HAP-1 (cell line): Measurements from ENCODE around the gene LAMP5.
A peak's percentile ranks its signal among the peaks of the same experiment; 100 is the strongest.

Experiments
- DNase-seq, 2 experiments: peaks; one replicate each; pipeline ENCODE4 v3.0.0-alpha.2; 2016 to 2020; ENCODE audit warnings: low spot score in 2 of 2
- H3K27me3 ChIP-seq: fragments of 250-450 bp; sonication (Bioruptor Pico); 2 replicates; pipeline ENCODE4 v1.5.1; 2020; ENCODE audit warnings: low read depth, mild to moderate bottlenecking, moderate library complexity
- H3K36me3 ChIP-seq: fragments of 250-450 bp; sonication (Bioruptor Pico); replicated peaks from 2 replicates; pipeline ENCODE4 v1.5.1; 2020; ENCODE audit warnings: mild to moderate bottlenecking
- H3K4me1 ChIP-seq: fragments of 250-450 bp; sonication (Bioruptor Pico); 2 replicates; pipeline ENCODE4 v1.5.1; 2020; ENCODE audit warnings: mild to moderate bottlenecking
- H3K4me3 ChIP-seq: fragments of 250-450 bp; sonication (Bioruptor Pico); 2 replicates; pipeline ENCODE4 v1.5.1; 2020; ENCODE audit warnings: mild to moderate bottlenecking, moderate library complexity
- H3K9me3 ChIP-seq: fragments of 250-450 bp; sonication (Bioruptor Pico); 2 replicates; pipeline ENCODE4 v1.5.1; 2020; ENCODE audit warnings: mild to moderate bottlenecking, moderate library complexity
- in situ Hi-C: fragments of 300-500 bp; cut with MboI; formaldehyde crosslinking; loops from 3 replicates; pipeline ENCODE4 v1.14.3; 2020; ENCODE audit warnings: low sequenced_read_pairs, inconsistent platforms, mixed read lengths

LAMP5 gene

DNA sequence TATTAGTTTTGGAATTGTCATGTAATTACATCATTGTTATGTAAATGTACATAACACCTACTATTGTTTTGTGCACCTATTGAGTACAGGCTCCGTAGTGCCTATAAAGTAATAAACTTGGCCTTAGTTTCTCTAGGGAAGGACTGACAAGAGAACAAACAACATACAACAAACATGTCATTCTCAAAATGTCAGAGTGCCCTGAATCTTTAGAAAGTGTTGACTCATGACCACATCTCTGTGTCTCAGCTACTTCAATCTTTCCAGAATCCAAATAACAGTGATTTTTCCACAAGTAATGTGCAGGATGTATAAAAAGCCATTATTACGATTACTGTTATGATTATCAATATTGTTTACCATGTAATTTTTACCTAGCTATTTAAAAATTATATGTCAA is 17.2 kb downstream of the LAMP5 start:
- Histone ChIP-seq H3K27me3 (no peaks in the 10 kb centered on the region), H3K4me3 (no peak overlapping the region), H3K36me3 (no peaks in the 10 kb centered on the region), H3K9me3 (no peaks in the 10 kb centered on the region), H3K4me1 (peaks cover 12% of the 10 kb centered on the region)
- peak in 1 of 2 experiments; percentile 53 for DNase-seq
- in situ Hi-C loops = no loop called here

DNA sequence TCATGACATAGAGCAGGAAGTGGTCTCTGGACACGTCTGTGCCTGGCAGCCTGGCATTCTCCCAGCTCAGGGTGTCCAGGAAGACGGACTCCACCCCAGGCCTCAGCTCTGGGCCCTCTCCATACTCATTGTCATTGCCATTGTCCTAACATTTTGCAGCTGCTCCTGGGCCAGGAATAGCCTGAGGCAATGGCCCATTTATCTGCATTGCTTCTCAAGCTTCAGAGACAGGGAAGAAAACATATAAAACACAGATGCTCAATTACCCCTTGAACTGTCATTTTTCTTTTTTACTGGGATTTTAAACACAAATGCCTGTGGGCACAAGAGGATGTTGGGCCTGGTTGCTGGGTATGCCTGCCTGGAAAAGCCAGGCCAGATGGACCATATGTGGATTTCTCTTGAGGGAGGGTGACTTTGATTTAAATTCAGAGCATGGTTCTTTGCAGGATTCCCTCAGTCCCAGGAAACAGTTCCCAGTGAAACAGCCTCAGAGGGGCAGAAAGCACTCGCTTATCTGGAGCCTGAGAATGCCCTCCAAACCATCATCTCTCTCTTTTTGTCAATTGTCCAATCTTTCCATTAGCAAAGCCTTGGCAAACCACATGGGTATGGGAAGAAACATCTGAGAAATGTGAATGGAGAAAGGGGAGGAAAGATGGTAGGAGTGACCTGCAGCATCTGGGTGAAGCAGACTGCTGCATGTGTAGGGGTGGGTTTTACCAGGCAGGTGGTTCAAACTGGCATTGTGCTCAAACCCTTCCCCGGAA is 17.9 kb downstream of the LAMP5 start:
- Histone ChIP-seq H3K9me3 (no peaks in the 10 kb centered on the region), H3K36me3 (no peaks in the 10 kb centered on the region), H3K4me3 (no peak overlapping the region), H3K27me3 (no peaks in the 10 kb centered on the region), H3K4me1 (peaks cover 12% of the 10 kb centered on the region)
- in situ Hi-C loops = no loop called here
- DNase-seq = peak; percentile 55 to 74

DNA sequence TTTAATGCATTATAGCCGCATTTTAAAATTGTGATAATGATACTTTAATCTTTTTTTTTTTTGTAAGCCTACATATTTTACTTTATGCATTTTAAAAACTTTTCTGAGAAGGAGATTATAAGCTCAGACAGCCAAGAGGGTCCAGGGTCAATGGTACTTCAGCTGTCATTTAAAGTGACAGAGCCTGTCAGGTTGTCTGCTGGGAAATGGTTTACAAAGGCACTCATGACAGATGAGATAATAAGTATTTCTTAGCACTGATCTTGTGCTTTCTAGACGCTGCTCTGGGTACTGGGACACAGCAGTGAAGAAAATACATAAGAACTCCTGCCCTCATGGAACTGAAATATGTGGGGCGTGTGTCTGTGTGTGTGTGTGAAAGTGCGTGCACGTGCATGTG is 19.6 kb downstream of the LAMP5 start:
- DNase-seq = no peak
- H3K4me3 ChIP-seq = no peak overlapping the region
- in situ Hi-C loops = no loop called here
- H3K36me3 ChIP-seq = no peaks in the 10 kb centered on the region
- no peaks in the 10 kb centered on the region for H3K27me3 ChIP-seq
- H3K9me3 ChIP-seq = no peaks in the 10 kb centered on the region
- H3K4me1 ChIP-seq = peaks cover 12% of the 10 kb centered on the region

DNA sequence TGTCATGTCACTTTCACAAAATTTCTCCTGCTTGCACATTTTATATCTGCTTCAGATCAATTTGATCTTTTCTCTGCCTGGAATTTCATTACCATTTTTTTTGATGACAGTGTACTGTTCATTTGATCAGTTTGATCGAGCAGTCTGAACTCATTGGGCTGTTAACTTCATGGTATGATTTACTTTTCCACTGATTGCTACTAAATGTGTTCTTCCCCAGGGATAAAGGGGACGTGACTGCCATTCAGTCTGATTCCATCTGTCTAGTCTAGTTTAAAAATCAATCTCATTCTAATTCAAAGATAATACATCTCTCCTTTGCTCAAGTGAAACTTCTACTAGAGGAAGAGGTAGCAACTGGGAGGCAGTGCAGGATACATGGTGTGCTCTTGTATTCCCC is 21.1 kb downstream of the LAMP5 start:
- in situ Hi-C loops = no loop called here
- DNase-seq = no peak
- H3K4me1 ChIP-seq = peaks cover 12% of the 10 kb centered on the region
- H3K27me3 ChIP-seq = no peaks in the 10 kb centered on the region
- no peaks in the 10 kb centered on the region for H3K9me3 ChIP-seq
- no peak overlapping the region for H3K4me3 ChIP-seq
- H3K36me3 ChIP-seq = no peaks in the 10 kb centered on the region

DNA sequence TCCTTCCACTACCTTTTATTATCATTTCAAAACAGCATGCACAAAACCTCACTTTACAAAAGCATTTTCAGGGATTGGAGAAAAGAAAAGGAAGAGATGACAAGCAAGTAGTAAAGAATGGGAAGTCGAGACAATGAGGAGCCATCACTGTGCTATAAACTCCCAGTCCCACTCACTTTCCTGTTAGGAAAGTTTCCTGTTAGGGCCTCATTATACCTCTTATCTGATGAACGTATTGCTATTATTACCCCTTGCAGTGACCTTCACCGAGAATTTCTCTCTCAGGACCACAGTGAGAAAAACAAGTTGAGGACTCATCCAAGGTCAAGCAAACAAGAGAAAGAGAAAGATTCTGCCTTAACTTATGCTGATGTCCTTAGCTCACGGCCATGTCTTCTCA is 28.8 kb downstream of the LAMP5 start:
- no peaks in the 10 kb centered on the region for H3K9me3 ChIP-seq
- DNase-seq = no peak
- peaks cover 3% of the 10 kb centered on the region; the same call in 1 of the 2 replicates for H3K27me3 ChIP-seq
- H3K4me3 ChIP-seq = no peak overlapping the region
- no peaks in the 10 kb centered on the region for H3K36me3 ChIP-seq
- in situ Hi-C loops = no loop called here
- H3K4me1 ChIP-seq = no peaks in the 10 kb centered on the region

DNA sequence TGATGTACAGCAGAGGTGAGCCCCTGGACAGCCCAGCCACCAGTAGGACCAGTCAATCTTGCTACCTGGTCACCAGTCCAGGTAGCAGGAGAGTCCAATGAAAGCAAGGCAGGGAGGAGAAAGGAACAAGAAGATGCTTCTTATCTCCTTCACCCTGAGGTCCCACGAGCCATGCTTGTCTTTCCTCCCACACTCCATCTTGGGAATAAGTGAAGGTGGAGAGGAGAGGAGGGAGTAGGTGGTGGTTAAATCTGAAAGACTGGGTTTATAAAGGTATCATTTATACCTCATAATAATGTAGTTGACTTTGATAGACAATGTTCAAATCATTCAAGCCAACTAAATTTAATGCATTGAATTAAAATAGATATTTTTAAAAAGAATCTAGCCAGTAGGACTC is 35.9 kb downstream of the LAMP5 start:
- Histone ChIP-seq H3K27me3 (peaks cover 3% of the 10 kb centered on the region; the same call in 1 of the 2 replicates), H3K36me3 (no peaks in the 10 kb centered on the region), H3K4me1 (no peaks in the 10 kb centered on the region), H3K4me3 (no peak overlapping the region), H3K9me3 (no peaks in the 10 kb centered on the region)
- in situ Hi-C loops = no loop called here
- DNase-seq = no peak

DNA sequence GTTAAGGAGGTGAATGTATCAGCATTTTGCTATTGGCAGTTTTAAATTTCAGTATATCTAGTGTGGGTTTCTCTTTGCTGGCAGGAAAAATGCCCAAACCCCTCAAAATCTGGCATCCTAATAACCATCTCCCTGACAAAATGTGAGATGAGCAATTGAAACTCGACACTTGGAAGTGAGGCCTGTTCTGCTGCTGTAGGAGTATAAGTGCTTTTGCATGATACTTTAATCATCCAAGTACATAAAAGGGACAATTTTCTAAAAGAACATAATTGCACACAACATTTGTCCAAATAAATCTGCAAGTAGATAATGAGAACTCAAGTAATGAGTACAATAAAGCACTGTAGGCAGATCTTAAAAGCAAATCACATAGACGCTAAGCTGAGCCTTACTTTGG is 36.5 kb downstream of the LAMP5 start:
- Histone ChIP-seq H3K4me3 (no peak overlapping the region), H3K27me3 (peaks cover 3% of the 10 kb centered on the region; the same call in 1 of the 2 replicates), H3K4me1 (no peaks in the 10 kb centered on the region), H3K36me3 (no peaks in the 10 kb centered on the region), H3K9me3 (no peaks in the 10 kb centered on the region)
- no peak for DNase-seq
- in situ Hi-C loops = no loop called here

DNA sequence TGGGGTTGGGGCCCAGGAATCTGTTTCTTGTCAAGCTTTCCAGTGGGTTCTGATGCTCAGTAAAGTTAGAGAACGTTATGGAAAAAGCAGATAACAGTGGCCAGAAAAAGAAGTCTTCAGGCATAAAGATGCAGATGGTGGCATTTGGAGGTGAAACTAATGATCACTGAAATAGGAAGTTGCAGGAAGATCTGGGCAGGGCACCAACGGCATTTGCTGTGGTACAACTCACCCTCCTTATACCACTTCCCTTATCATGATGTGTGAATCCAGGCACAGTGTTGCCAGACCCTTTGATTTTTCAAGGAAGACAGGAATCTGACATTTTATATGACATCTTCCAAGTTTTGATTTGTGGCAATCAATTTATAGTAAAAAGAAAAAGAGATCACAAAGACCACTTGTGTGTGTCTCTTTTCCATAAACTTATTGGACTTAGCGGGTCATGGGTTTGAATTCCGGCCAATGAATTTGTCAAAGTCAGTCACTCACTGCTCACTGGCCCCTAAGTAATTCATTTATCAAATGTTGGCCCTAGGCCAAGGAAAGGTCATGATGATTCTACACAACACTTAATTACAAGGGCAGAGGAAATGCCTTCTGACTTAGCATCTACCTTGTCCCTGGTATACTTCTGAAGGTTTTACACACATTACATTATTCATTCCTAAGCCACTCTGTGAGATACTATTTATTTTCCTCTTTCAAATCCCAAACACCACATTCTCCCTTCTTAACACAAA is 37.6 kb downstream of the LAMP5 start:
- DNase-seq = no peak
- Histone ChIP-seq H3K4me1 (no peaks in the 10 kb centered on the region), H3K9me3 (no peaks in the 10 kb centered on the region), H3K27me3 (0 out of 2 replicates have a peak, but pooled peaks cover 2% of the 10 kb centered on the region), H3K36me3 (no peaks in the 10 kb centered on the region), H3K4me3 (no peak overlapping the region)
- in situ Hi-C loops = no loop called here

DNA sequence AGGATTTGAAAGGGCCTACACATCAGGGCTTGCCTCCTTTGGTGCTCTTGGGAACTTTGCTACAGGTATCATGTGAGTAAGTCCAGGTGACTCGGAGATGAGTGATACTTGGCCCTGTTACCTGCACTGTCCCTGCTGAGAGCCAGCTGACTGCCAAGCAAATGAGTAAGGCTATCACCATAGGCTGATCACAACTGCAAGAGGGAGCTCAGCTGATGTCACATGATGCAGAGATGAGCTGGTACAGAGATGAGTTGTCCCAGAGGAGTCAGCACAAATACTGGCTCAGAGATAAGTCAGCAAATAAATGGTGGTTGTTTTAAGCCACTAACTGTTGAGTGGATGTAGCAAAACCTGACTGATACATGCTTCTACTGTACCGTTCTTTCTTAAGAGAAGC is 41.4 kb downstream of the LAMP5 start:
- no peaks in the 10 kb centered on the region for H3K4me1 ChIP-seq
- H3K36me3 ChIP-seq = no peaks in the 10 kb centered on the region
- 0 out of 2 replicates have a peak, but pooled peaks cover 12% of the 10 kb centered on the region for H3K27me3 ChIP-seq
- no peaks in the 10 kb centered on the region for H3K9me3 ChIP-seq
- DNase-seq = no peak
- H3K4me3 ChIP-seq = no peak overlapping the region
- in situ Hi-C loops = no loop called here

DNA sequence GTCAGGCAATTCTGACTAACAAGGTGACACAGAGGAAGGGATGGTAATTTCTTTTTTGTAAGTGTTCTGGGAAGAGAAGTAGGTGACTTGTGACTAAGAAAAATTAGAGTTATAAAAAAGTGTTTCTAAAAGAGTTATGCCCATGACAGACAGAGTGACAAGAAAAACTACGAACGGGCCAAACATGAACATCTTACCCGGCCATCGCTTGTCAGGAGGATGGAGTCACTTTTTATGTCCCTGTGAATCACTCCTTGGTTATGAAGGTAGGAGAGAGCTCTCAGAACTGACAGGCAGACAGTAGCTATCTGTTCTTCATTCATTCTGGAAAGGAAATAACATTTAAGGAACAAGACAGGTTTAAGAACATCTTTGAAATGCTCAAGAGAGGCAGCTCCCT is 43.0 kb downstream of the LAMP5 start:
- Histone ChIP-seq H3K4me1 (no peaks in the 10 kb centered on the region), H3K4me3 (no peak overlapping the region), H3K27me3 (peaks cover 19% of the 10 kb centered on the region), H3K9me3 (no peaks in the 10 kb centered on the region), H3K36me3 (no peaks in the 10 kb centered on the region)
- DNase-seq = no peak
- in situ Hi-C loops = no loop called here

DNA sequence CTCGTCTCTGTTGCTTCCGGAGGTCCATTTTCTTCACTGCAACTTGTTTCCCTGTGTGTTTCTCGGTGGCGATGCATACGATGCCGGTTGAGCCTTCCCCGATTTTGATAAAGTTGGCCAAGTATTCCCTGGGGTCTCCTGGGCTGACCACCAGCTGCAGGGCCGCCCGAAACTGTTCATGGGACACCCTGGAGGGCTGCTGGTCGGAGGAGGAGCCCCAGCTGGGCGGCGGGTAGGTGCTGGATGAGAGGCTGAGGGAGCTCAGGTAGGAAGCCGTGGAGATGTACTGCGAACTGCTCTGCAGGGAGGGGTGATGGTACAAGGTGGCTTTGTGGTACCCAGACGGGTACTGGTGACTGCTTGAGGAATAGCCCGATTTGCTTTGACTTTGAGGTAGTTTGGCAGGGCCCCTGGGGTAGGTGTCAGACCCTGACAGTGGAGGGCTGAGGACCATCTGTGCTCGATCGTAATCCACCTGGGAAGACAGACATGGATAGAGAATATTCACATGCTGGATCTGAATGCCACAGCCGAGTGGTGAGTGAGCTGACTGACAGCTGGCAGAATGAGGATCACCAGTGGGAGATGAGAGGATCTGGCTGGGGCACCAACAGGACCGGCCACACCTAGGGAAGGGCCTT is 51.6 kb downstream of the LAMP5 start:
- H3K36me3 ChIP-seq = no peaks in the 10 kb centered on the region
- no peak overlapping the region for H3K4me3 ChIP-seq
- in situ Hi-C loops = no loop called here
- H3K4me1 ChIP-seq = no peaks in the 10 kb centered on the region
- H3K9me3 ChIP-seq = no peaks in the 10 kb centered on the region
- peaks cover 16% of the 10 kb centered on the region for H3K27me3 ChIP-seq
- no peak for DNase-seq

DNA sequence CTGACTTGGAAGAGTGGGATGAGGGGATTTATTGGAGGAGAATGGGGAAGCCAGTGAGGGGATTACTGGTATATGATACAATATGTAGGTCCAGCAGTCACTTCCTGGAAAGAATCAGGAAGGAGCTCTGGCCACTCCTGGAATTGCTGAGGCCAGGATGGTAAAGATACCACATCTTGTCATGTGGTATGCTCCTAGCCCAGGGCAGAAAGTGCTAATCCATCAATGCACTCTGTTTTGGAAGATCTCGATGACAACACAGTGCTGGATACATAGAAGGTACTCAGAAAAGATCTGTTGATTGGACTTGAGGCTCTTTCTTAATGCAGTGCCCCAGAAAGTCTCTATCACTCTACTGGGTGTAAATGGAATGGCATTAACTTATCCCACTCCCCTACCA is 52.6 kb downstream of the LAMP5 start:
- H3K27me3 ChIP-seq = peaks cover 11% of the 10 kb centered on the region
- DNase-seq = no peak
- no peaks in the 10 kb centered on the region for H3K9me3 ChIP-seq
- H3K4me3 ChIP-seq = no peak overlapping the region
- no peaks in the 10 kb centered on the region for H3K36me3 ChIP-seq
- no peaks in the 10 kb centered on the region; the same call in 1 of the 2 replicates for H3K4me1 ChIP-seq
- in situ Hi-C loops = no loop called here

DNA sequence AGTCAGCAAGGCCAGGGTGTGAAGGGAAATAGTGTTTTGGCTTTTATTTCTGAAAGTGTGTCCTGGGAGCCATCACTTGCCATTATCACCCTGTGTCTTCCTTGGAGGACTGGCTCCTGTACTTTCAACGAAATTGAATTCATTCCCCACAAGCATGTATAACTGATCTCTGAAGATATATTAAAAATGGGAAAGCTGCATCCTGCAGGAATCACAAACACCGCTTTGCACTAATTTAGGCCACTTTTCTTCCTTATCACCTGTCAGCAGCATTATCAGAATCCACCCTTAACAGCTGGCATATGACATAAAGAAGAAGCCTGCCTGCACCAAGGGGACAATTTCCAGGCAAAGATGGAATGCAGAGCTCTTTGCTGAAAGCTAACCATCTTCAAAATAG is 56.2 kb downstream of the LAMP5 start:
- DNase-seq = no peak
- Histone ChIP-seq H3K27me3 (peaks cover under 1% of the 10 kb centered on the region), H3K36me3 (no peaks in the 10 kb centered on the region), H3K9me3 (no peaks in the 10 kb centered on the region), H3K4me3 (no peak overlapping the region), H3K4me1 (peaks cover 23% of the 10 kb centered on the region)
- in situ Hi-C loops = no loop called here

DNA sequence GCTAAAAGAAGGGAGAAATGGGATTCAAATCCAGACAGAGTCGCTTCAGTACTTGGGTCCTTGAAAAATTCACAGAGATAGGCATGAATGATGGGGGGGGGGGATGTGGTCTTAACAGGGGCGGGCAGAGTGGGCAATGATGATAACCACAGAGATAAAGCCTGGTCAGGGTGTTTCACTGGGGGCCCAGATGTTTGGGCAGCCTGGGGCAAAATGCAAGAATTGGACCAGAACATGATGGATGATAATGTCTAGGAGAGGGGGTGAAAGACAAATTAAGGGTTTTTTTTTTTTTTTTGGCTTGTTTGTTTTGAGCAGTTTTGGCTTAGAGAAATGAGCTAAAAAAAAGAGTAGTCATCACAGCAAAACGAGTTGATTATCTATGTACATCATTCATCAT is 57.4 kb downstream of the LAMP5 start:
- H3K4me3 ChIP-seq = no peak overlapping the region
- H3K4me1 ChIP-seq = peaks cover 23% of the 10 kb centered on the region
- in situ Hi-C loops = no loop called here
- H3K9me3 ChIP-seq = no peaks in the 10 kb centered on the region
- no peaks in the 10 kb centered on the region for H3K36me3 ChIP-seq
- H3K27me3 ChIP-seq = no peaks in the 10 kb centered on the region
- DNase-seq = no peak
